ENCODE data around the gene SERPINI2. TPM values are rescaled to one million over a fixed set of nuclear protein-coding genes. Genes with fewer than 3 reads are reported as not detected.

The SERPINI2 gene
- total and polyA plus RNA-seq, 2 of the 13 experiments (the other 11 are each of a cell fraction or from before 2014, with no cell fraction given) = not detected

DNA sequence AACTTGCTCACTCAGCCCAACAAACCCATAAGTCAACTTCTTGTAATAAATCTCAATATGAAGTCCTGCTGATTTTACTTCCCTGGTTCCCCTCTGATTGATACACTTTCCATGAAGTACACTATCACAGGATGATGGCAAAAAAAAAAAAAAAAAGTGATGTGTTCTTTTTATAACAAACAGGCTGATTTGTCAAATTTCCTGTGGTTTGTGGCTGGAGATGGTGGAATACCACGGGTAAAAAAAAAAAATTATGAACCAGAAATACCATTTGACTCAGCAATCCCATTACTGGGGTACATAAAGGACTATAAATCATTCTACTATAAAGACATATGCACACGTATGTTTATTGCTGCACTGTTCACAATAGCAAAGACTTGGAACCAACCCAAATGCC lies 10.7 kb upstream of the SERPINI2 start:
- DNase-seq (ENCODE audit: low spot score) = no peak
- no peak for TF ChIP-seq ZBTB7B (CRISPR knock-in tag; IDR thresholded peaks at IDR 0.05)
- TF ChIP-seq, protein P1, sequence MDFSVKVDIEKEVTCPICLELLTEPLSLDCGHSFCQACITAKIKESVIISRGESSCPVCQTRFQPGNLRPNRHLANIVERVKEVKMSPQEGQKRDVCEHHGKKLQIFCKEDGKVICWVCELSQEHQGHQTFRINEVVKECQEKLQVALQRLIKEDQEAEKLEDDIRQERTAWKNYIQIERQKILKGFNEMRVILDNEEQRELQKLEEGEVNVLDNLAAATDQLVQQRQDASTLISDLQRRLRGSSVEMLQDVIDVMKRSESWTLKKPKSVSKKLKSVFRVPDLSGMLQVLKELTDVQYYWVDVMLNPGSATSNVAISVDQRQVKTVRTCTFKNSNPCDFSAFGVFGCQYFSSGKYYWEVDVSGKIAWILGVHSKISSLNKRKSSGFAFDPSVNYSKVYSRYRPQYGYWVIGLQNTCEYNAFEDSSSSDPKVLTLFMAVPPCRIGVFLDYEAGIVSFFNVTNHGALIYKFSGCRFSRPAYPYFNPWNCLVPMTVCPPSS (IDR thresholded peaks at IDR 0.05) = no peak
- TF ChIP-seq, protein P2, sequence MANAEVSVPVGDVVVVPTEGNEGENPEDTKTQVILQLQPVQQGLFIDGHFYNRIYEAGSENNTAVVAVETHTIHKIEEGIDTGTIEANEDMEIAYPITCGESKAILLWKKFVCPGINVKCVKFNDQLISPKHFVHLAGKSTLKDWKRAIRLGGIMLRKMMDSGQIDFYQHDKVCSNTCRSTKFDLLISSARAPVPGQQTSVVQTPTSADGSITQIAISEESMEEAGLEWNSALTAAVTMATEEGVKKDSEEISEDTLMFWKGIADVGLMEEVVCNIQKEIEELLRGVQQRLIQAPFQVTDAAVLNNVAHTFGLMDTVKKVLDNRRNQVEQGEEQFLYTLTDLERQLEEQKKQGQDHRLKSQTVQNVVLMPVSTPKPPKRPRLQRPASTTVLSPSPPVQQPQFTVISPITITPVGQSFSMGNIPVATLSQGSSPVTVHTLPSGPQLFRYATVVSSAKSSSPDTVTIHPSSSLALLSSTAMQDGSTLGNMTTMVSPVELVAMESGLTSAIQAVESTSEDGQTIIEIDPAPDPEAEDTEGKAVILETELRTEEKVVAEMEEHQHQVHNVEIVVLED (CRISPR knock-in tag; IDR thresholded peaks at IDR 0.05; ENCODE audit: borderline replicate concordance) = no peak
- no peak for TF ChIP-seq ZNF83 (CRISPR knock-in tag; IDR thresholded peaks at IDR 0.05; ENCODE audit: borderline replicate concordance)
- no peak for TF ChIP-seq ZNF282 (IDR thresholded peaks at IDR 0.05; ENCODE audit: partially characterized antibody)
- no peak overlapping the region for H3K4me3 ChIP-seq (replicated peaks in 1 of 3; ENCODE audit: insufficient read depth in 1 of 3, low read depth in 2 of 3, low read length in 3 of 3)
- intact Hi-C loops (cut with micrococcal nuclease; ENCODE audit: unreplicated experiment) (no loop called here), in situ Hi-C loops (cut with HindIII; ENCODE audit: extremely low pct_ligation_motif_present, low pct_unique_long_range_greater_than_20kb) (no loop called here)
- no peak overlapping the region for H3K27ac ChIP-seq (ENCODE audit: extremely low read length, insufficient read depth, low read length)
- H4K20me1 ChIP-seq (ENCODE audit: insufficient read depth, low read length) = no peaks in the 10 kb centered on the region
- ChIA-PET CTCF (ENCODE audit: low intra/inter-chr PET ratio, low total read pairs) (no interaction called here), POLR2A (no interaction called here)
- H3K4me1 ChIP-seq (ENCODE audit: insufficient read depth, low read length) = no peaks in the 10 kb centered on the region
- no peaks in the 10 kb centered on the region for H3K36me3 ChIP-seq (replicated peaks in 1 of 2; ENCODE audit: control insufficient read depth in 1 of 2, insufficient read depth in 2 of 2, low read length in 2 of 2)
- BruUV-seq (replicated peaks) = no TSS peak
- H3K27me3 ChIP-seq (ENCODE audit: control insufficient read depth in 1 of 2, insufficient read depth in 2 of 2, low read length in 2 of 2) = no peaks in the 10 kb centered on the region
- no peak for ATAC-seq
- WGBS (ENCODE audit: low lambda C conversion rate) = 20% methylated on average over 2 of the region's 2 CpGs
- no peak overlapping the region for H2AFZ ChIP-seq (ENCODE audit: low read length)
- no peak for FAIRE-seq
- no peak overlapping the region for H3K4me2 ChIP-seq (ENCODE audit: low read depth, low read length)
- no peaks in the 10 kb centered on the region for H3K79me2 ChIP-seq (ENCODE audit: insufficient read depth, low read length)
- H3K9me3 ChIP-seq (ENCODE audit: low read length) = no peaks in the 10 kb centered on the region
- H3K9ac ChIP-seq (ENCODE audit: insufficient read depth, low read depth, low read length) = no peak overlapping the region
